ENCODE results near the gene NDUFAF4.
"Not testable (repeated sequence)": the region's sequence is repeated elsewhere in the genome, so short reads cannot be mapped to it uniquely, and the experiment has no call there.

The NDUFAF4 gene

GRCh38 chr6:96899019-96899418 is 1.3 kb upstream of the NDUFAF4 start:
- DNase-seq (ENCODE audit: low read depth in 2 of 2) = no peak

DNA sequence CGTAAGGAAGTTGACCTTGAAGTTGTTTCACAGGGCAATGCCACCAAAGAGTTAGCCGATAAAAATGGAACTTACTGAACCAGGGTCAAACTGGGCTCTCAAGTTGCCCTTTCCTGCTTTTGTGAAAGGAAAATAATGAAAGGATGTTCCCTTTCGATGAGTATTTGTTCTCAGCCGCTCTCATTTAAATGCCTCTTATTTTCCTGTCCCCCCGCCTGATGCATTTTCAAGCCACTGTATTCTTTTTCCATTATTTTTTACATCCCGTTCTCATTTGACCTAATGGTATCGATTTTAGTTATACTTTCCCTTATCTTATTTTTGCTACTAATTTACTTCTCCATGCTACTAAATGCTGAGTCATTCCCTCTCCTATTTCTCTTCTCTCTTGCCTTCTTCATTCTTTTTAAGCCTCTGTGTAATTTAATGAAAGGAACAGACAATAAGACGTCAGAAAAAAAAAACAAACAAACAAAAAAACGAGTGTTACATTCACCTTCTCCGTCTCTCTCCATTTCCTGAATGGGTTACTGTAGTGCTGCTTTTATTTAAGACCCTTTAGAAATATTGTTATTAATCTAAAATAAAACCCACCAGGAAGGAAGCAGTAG is 655 bp upstream of the NDUFAF4 start:
- DNase-seq (ENCODE audit: low read depth in 2 of 2) = no peak

DNA sequence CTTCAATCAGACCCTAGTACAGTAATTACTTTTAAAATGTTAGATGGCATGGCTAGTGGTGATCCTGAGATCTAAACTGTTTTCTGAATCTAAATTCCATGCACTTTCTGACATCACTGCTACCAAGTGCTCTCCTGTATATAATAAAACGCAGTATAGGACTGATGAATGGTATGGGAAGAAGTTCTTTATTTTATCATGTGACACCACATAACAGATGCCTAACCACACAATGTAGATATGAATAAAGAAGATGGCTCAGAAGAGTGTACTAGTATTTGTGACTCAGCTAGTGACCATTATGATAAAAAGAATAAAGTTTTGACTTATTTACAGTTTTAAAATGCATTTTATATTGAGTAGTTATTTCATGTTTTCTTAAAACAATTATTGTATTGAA is 8.5 kb downstream of the NDUFAF4 start:
- DNase-seq (ENCODE audit: low read depth in 2 of 2) = no peak

DNA sequence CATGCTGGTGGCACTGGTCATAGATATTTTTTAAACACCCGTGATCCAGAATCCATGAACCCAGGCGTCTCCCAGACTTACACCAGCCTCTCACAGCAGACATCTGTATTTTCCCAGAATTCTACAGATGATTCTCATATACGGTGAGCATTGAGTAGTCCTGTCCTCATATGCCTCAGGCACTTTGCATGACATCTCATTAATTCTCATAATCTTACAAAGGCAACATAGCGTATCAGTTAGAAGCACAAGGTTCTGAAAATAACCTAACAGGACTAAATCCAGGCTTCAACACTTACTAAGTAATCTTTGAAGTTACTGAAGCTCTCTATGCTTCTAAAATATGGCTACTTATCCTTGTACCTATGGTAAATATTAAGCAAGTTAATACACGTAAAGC is 8.9 kb downstream of the NDUFAF4 start:
- no peak for DNase-seq (ENCODE audit: low read depth in 2 of 2)

DNA sequence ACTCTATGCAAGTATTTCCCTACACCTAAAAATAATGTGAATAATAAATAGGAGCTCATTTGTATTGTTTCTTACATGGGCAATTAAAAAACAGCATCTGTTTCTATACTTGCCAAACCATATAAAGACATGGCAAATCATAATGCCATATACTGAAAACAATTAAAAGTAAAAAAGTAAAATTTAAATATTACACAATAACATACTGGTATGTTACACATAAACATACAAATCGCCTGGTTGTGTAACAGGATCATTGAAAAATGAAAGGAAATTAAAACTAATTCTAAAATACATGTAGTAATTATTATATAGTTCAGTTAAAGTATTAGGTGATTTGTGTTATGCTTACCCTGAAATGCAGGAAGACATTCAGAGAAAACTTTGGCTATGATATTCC is 11.2 kb downstream of the NDUFAF4 start:
- DNase-seq (ENCODE audit: low read depth in 2 of 2) = no peak

DNA sequence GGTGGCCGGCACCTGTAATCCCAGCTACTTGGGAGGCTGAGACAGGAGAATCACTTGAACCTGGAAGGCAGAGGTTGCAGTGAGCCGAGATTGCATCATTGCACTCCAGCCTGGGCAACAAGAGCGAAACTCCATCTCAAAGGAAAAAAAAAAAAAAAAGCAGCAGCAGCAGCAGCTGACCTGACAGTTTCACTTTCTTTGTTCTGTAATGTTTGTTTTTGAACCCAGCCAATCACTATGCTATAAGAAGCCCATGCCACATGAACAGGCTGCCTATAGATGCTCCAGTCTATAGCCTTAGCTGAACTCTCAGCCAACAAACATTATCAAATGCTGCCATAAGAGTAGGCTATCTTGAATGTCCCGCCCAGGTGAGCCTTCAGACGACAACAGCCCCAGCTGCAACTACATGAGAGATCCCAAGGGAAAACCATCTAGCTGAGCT is 12.5 kb downstream of the NDUFAF4 start:
- DNase-seq (ENCODE audit: low read depth in 2 of 2) = not testable (repeated sequence)

- no peak for DNase-seq (ENCODE audit: low read depth in 2 of 2)
Observed at GRCh38 chr6:96878143-96878542, 19.5 kb downstream of the NDUFAF4 start.

GRCh38 chr6:96876886-96877545 is 20.7 kb downstream of the NDUFAF4 start:
- DNase-seq (ENCODE audit: low read depth in 2 of 2) = no peak

GRCh38 chr6:96872976-96873375 is 24.7 kb downstream of the NDUFAF4 start:
- no peak for DNase-seq (ENCODE audit: low read depth in 2 of 2)

DNA sequence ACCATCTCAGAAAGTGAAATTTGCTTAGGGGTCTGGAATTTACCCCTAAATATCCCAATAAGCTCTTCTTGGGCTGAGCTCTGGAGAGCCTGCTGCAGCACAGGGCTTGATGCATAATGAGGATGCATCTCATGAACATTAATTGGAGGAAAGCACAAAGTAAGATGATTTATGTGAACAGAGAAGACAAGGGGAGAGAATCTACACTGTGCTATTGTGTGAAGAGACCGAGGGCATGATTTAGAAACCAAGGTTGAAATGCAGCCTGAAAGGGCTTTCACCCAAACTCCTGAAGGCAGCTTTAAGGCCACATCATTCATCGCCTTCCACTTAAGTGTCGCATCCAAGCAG is 32.7 kb downstream of the NDUFAF4 start:
- no peak for DNase-seq (ENCODE audit: low read depth in 2 of 2)

GRCh38 chr6:96864216-96865054 is 33.3 kb downstream of the NDUFAF4 start:
- DNase-seq (ENCODE audit: low read depth in 2 of 2) = no peak

DNA sequence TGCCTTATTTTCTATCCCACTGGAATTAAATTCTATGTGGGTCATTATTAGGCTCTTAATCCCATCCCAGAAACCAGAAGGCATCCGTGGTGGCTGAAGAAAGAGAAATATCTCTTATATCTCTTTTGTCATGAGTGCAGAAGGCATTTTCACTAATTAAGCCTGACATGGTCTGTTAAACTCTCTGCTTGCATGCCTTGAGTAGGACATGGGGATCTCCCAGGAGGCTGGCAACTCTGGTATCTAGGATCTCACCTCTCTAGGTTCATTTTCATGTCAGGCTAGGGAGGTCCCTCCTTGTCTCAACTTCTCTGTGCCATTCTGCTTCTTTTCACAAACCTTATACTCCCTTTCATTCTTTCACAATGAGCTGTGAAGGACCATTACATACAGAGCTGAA is 35.1 kb downstream of the NDUFAF4 start:
- DNase-seq (ENCODE audit: low read depth in 2 of 2) = no peak

- no peak for DNase-seq (ENCODE audit: low read depth in 2 of 2)
Observed at GRCh38 chr6:96861588-96861987, 36.1 kb downstream of the NDUFAF4 start.

- DNase-seq (ENCODE audit: low read depth in 2 of 2) = no peak
Observed at GRCh38 chr6:96856856-96857255, 40.8 kb downstream of the NDUFAF4 start.

DNA sequence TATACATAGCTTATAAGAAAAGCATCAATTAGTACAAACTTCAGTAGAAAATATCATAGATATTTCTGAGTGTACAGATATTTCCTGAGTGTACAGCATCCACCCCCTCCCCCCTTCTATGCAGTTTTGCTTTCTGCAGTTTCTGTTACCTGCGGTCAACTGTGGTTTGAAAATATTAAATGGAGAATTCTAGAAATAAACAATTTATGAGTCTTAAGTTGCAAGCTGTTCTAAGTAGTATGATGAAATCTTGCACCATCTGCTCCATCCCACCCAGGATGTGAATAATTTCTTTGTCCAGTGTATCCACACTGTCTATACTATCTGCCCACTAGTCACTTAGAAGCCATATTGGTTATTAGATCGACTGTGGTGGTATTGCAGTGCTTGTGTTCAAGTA is 44.6 kb downstream of the NDUFAF4 start:
- no peak for DNase-seq (ENCODE audit: low read depth in 2 of 2)

GRCh38 chr6:96852605-96853004 is 45.1 kb downstream of the NDUFAF4 start:
- no peak for DNase-seq (ENCODE audit: low read depth in 2 of 2)

- no peak for DNase-seq (ENCODE audit: low read depth in 2 of 2)
Observed at GRCh38 chr6:96851858-96852257, 45.8 kb downstream of the NDUFAF4 start.

DNA sequence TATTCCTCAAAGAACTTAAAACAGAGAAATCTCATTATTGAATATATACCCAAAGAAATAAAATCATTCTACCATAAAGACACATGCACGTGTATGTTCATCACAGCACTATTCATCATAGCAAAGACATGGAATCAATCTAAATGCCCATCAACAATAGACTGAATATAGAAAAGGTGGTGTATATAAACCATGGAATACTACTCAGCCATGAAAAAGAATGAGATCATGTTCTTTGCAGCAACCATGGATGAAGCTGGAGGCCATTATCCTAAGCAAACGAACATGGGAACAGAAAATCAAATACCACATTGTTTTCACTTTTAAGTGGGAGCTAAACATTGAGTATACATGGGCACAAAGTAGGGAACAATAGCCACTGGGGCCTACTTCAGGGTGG is 48.1 kb downstream of the NDUFAF4 start:
- DNase-seq (ENCODE audit: low read depth in 2 of 2) = no peak

GRCh38 chr6:96844530-96844929 is 53.2 kb downstream of the NDUFAF4 start:
- DNase-seq (ENCODE audit: low read depth in 2 of 2) = no peak

GRCh38 chr6:96841345-96841744 is 56.3 kb downstream of the NDUFAF4 start:
- DNase-seq (ENCODE audit: low read depth in 2 of 2) = no peak
